K562 (cell line): ENCODE results near the gene EVPL. TPM values are rescaled to one million over a fixed set of nuclear protein-coding genes. Genes with fewer than 3 reads are reported as not detected.

Experiments used
- ATAC-seq: fragments of 200-7000 bp; cut with Tn5 transposase; 3 replicates; pipeline ENCODE4 v1.9.1; 2020; ENCODE audit warnings: moderate library complexity
- BruUV-seq: library from RNA; stranded (reverse); fragments of 400-500 nt; replicated peaks from 2 replicates; lab custom pipeline; 2021; lab: Mats Ljungman, UMichigan
- CTCF ChIA-PET: fragments of 300-600 bp; formaldehyde crosslinking; extraction: SDS; loops from one replicate; lab custom pipeline; 2021; ENCODE audit warnings: low intra/inter-chr PET ratio; lab: Yijun Ruan, JAX
- POLR2A ChIA-PET: fragments of 300-600, 350-650 bp; sonication (Branson Sonifier 250); formaldehyde crosslinking; extraction: SDS; loops from one replicate; lab custom pipeline; 2021; ENCODE audit warnings: antibody characterized with exemption, inconsistent platforms; lab: Yijun Ruan, JAX
- DNase-seq, 4 experiments: peaks; one replicate each; pipeline versions ENCODE4 v3.0.0 to v3.0.0-alpha.2; 2011 to 2018; ENCODE audit warnings: low spot score in 3 of 4, mixed read lengths in 3 of 4; ENCODE audit errors: extremely low read depth in 1 of 4
- FAIRE-seq: peaks from 2 replicates; lab custom pipeline; 2011; peaks lifted over from hg19 to GRCh38; lab: Jason Lieb, UNC
- H2AFZ ChIP-seq: 2 replicates; pipeline ENCODE4 v1.6.0; 2011; ENCODE audit warnings: low read depth, low read length, control low read depth, inconsistent platforms
- H3K27ac ChIP-seq: fragments of 200-600 bp; 3 replicates; pipeline ENCODE4 v1.8.0; 2011; ENCODE audit warnings: low read depth, mild to moderate bottlenecking, control low read depth, inconsistent platforms, low read length, moderate library complexity, mixed read lengths; ENCODE audit errors: extremely low read depth
- H3K27me3 ChIP-seq, 2 experiments: fragments of 300-600 bp in 1 of 2; 2 replicates in 1 of 2; 3 replicates in 1 of 2; pipeline versions ENCODE4 v1.6.0 to v1.8.0; 2011; ENCODE audit warnings: inconsistent platforms in 2 of 2, low read length in 2 of 2, mild to moderate bottlenecking in 1 of 2, mixed read lengths in 1 of 2, moderate library complexity in 1 of 2; ENCODE audit not compliant: control insufficient read depth in 2 of 2, insufficient read depth in 2 of 2
- H3K36me3 ChIP-seq: fragments of 300-600 bp; 3 replicates; pipeline ENCODE4 v1.8.0; 2011; ENCODE audit warnings: mild to moderate bottlenecking, low read length, inconsistent platforms; ENCODE audit not compliant: control insufficient read depth, insufficient read depth
- H3K4me1 ChIP-seq, 2 experiments: fragments of 200-600 bp in 1 of 2; replicated peaks in 1 of 2; 2 replicates in 1 of 2; 3 replicates in 1 of 2; pipeline versions ENCODE4 v1.5.1 to v1.8.0; 2011; ENCODE audit warnings: inconsistent platforms in 2 of 2, low read length in 2 of 2, mild to moderate bottlenecking in 1 of 2, mixed read lengths in 1 of 2, moderate library complexity in 1 of 2; ENCODE audit not compliant: control insufficient read depth in 2 of 2, insufficient read depth in 2 of 2
- H3K4me2 ChIP-seq: 2 replicates; pipeline ENCODE4 v1.6.1; 2011; ENCODE audit warnings: low read length, control low read depth, inconsistent platforms, mixed read lengths; ENCODE audit not compliant: insufficient read depth
- H3K4me3 ChIP-seq: fragments of 200-600 bp; sonication (generic), shearing (Covaris generic); 2 replicates; pipeline ENCODE4 v1.5.1; 2016; ENCODE audit warnings: control low read depth, inconsistent platforms
- H3K79me2 ChIP-seq: fragments of 200-600 bp; 3 replicates; pipeline ENCODE4 v1.8.0; 2011; ENCODE audit warnings: low read length, inconsistent platforms; ENCODE audit not compliant: control insufficient read depth, insufficient read depth
- H3K9ac ChIP-seq, 2 experiments: 2 replicates each; pipeline versions ENCODE4 v1.6.0 to v1.6.1; 2011; ENCODE audit warnings: low read depth in 2 of 2, low read length in 2 of 2, control low read depth in 1 of 2, inconsistent platforms in 1 of 2, mild to moderate bottlenecking in 1 of 2, mixed read lengths in 1 of 2; ENCODE audit not compliant: insufficient read depth in 1 of 2
- H3K9me1 ChIP-seq: one replicate; pipeline ENCODE4 v1.6.0; 2011; ENCODE audit warnings: inconsistent platforms, mild to moderate bottlenecking, low read length, moderate library complexity; ENCODE audit not compliant: control insufficient read depth, insufficient read depth
- H3K9me3 ChIP-seq: replicated peaks from 2 replicates; pipeline ENCODE4 v1.5.1; 2011; ENCODE audit warnings: low read depth, low read length, inconsistent platforms; ENCODE audit not compliant: control insufficient read depth, insufficient read depth
- H4K20me1 ChIP-seq: replicated peaks from 2 replicates; pipeline ENCODE4 v1.6.1; 2011; ENCODE audit warnings: low read length, inconsistent platforms, mixed read lengths; ENCODE audit not compliant: control insufficient read depth, insufficient read depth
- ASH1L ChIP-seq: fragments of 450-650 bp; IDR thresholded peaks from 2 replicates; pipeline ENCODE4 v1.6.1; 2018; ENCODE audit warnings: borderline replicate concordance, mild to moderate bottlenecking, low read depth; ENCODE audit not compliant: partially characterized antibody
- COPS2 ChIP-seq: fragments of 450-650 bp; conservative IDR thresholded peaks from 2 replicates; pipeline ENCODE4 v1.6.1; 2016; ENCODE audit warnings: mild to moderate bottlenecking, moderate library complexity
- ETV5 ChIP-seq: sonication (generic); formaldehyde crosslinking; IDR thresholded peaks from 2 replicates; pipeline ENCODE4 v1.4.0; 2020; ENCODE audit warnings: low read depth, mild to moderate bottlenecking, missing genetic modification reagents
- HDAC8 ChIP-seq: fragments of 450-650 bp; IDR thresholded peaks from 2 replicates; pipeline ENCODE4 v1.6.1; 2016; ENCODE audit warnings: mild to moderate bottlenecking, missing genetic modification characterization, moderate library complexity, missing compliant biosample characterization
- MEIS2 ChIP-seq: fragments of 450-650 bp; IDR thresholded peaks from 2 replicates; pipeline ENCODE4 v1.6.1; 2014; ENCODE audit warnings: mild to moderate bottlenecking; ENCODE audit not compliant: partially characterized antibody
- NRF1 ChIP-seq, 2 experiments: fragments of 450-650 bp; IDR thresholded peaks in 1 of 2; conservative IDR thresholded peaks in 1 of 2; 2 replicates each; pipeline ENCODE4 v1.6.1; 2014; ENCODE audit warnings: mild to moderate bottlenecking in 2 of 2
- PHF8 ChIP-seq: fragments of 200-600 bp; sonication (generic); IDR thresholded peaks from 2 replicates; pipeline ENCODE4 v1.6.1; 2012; ENCODE audit warnings: mixed run types, mild to moderate bottlenecking, inconsistent platforms, low read length, moderate library complexity, borderline replicate concordance
- RBM17 ChIP-seq: fragments of 200-400 bp; formaldehyde crosslinking; IDR thresholded peaks from 2 replicates; pipeline ENCODE4 v1.6.1; 2017; ENCODE audit warnings: low read depth, mild to moderate bottlenecking, low read length, borderline replicate concordance
- SLC30A9 ChIP-seq: fragments of 250-450 bp; sonication (Bioruptor Pico); IDR thresholded peaks from 2 replicates; pipeline ENCODE4 v1.8.0; 2022; ENCODE audit warnings: mild to moderate bottlenecking, moderate library complexity
- SOX6 ChIP-seq: fragments of 450-650 bp; IDR thresholded peaks from 2 replicates; pipeline ENCODE4 v1.6.1; 2014; ENCODE audit warnings: mild to moderate bottlenecking
- WGBS: fragments of 100-300 bp; shearing (Covaris generic); methylation state at CpG from one replicate; pipeline ENCODE4 v1.1.6; 2016; ENCODE audit warnings: low coverage, mixed read lengths; ENCODE audit not compliant: insufficient coverage; ENCODE audit errors: missing lambda C conversion rate; 5-methylcytosine and 5-hydroxymethylcytosine counted together
- in situ Hi-C: fragments of 300-500 bp; cut with MboI; formaldehyde crosslinking; loops from 4 replicates; pipeline ENCODE4 v1.15.0; 2018; ENCODE audit warnings: inconsistent platforms, mixed read lengths
- intact Hi-C: fragments of 100-400 bp; cut with micrococcal nuclease; formaldehyde crosslinking; loops from 2 replicates; pipeline ENCODE4 v1.14.2; 2022
- polyA plus RNA-seq, 8 experiments: library from polyadenylated mRNA; depleted of rRNA in 4 of 8; stranded (reverse) in 5 of 8; unstranded in 3 of 8; fragments of >200 nt; fragmentation: Nextera tagmentation in 2 of 8; fragmentation: Illumina TruSeq in 1 of 8; extraction: Ambion mirVana in 2 of 8; extraction: Trizol in 1 of 8; gene quantifications; 2 replicates each; pipeline versions ENCODE4 v1.2.1 to v1.2.3, GENCODE V29; 2011 to 2014; ENCODE audit warnings: inconsistent platforms in 1 of 8, missing spikeins in 1 of 8
- total RNA-seq, 7 experiments: library from RNA; depleted of rRNA in 6 of 7; stranded (reverse); fragments of >200 nt in 6 of 7; fragmentation: Illumina TruSeq in 2 of 7; extraction: Trizol in 2 of 7; gene quantifications; 2 replicates each; pipeline versions ENCODE4 v1.2.1 to v1.2.3, GENCODE V29; 2011 to 2021; ENCODE audit warnings: low replicate concordance in 1 of 7
- TF ChIP-seq, protein P1 (sequence below): fragments of 250-450 bp; sonication (Bioruptor Pico); IDR thresholded peaks from 2 replicates; pipeline ENCODE4 v1.4.0; 2020; ENCODE audit warnings: mild to moderate bottlenecking
- TF ChIP-seq, protein P2 (sequence below): fragments of 450-650 bp; formaldehyde crosslinking; IDR thresholded peaks from 2 replicates; pipeline ENCODE4 v1.4.0; 2020; ENCODE audit warnings: mild to moderate bottlenecking, moderate library complexity
- TF ChIP-seq, protein P3 (sequence below): fragments of 250-450 bp; sonication (Bioruptor Pico); IDR thresholded peaks from 2 replicates; pipeline ENCODE4 v1.4.0; 2020; ENCODE audit warnings: mild to moderate bottlenecking, moderate library complexity
- TF ChIP-seq, protein P4 (sequence below): fragments of 250-450 bp; sonication (Bioruptor Pico); IDR thresholded peaks from 2 replicates; pipeline ENCODE4 v1.8.0; 2021; ENCODE audit warnings: borderline replicate concordance, mild to moderate bottlenecking, moderate library complexity; ENCODE audit not compliant: poor library complexity, severe bottlenecking

EVPL gene
- total and polyA plus RNA-seq, 9 of the 15 experiments (the other 6 are each of a cell fraction or from before 2014, with no cell fraction given) = 0.08 to 0.18 (median 0.16) TPM; not detected in 5

DNA sequence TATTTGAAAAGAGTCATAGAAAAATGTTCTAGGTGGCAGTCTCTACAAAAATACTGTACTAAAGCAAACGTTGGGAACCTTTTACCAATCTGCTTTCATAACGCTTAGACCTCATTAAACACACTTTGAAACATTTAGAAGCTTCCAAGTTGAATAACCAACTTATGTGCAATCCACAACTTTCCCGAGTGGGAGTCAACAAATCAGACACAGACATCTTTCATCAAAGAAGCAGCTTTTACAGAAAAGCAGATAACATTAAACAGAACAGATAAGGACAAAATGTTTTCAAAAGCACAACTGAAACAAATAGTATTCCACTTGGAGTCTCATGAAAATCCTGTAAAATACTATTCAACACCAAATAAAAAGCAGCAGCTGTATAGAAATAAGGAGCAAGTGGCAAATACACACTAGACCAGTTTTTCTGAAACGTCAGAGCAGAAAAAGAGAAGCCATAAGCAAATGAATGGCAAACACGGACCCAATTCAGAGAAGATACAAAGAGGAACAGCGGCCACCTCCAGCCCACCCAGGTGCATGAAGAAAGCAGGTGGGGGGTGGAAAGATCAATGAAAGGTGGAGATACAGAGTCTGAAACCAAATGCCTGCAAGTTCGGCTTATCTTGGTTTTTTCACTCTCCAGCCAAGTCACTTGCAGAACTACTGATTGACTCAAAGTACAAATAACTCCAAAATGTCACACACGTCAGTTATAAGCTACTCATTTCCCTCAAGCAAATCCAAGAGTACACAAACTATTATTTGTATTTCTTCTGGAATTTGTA, 67.9 kb downstream of the EVPL start:
- H3K4me2 ChIP-seq = no peak overlapping the region
- CTCF ChIA-PET = no interaction called here
- TF ChIP-seq ASH1L = no peak
- TF ChIP-seq, protein P1, sequence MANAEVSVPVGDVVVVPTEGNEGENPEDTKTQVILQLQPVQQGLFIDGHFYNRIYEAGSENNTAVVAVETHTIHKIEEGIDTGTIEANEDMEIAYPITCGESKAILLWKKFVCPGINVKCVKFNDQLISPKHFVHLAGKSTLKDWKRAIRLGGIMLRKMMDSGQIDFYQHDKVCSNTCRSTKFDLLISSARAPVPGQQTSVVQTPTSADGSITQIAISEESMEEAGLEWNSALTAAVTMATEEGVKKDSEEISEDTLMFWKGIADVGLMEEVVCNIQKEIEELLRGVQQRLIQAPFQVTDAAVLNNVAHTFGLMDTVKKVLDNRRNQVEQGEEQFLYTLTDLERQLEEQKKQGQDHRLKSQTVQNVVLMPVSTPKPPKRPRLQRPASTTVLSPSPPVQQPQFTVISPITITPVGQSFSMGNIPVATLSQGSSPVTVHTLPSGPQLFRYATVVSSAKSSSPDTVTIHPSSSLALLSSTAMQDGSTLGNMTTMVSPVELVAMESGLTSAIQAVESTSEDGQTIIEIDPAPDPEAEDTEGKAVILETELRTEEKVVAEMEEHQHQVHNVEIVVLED (CRISPR knock-in tag) = no peak
- TF ChIP-seq HDAC8 (tag) = no peak
- TF ChIP-seq COPS2 = no peak
- no peak for TF ChIP-seq ETV5 (CRISPR knock-in tag)
- TF ChIP-seq MEIS2 = peak; percentile 13
- TF ChIP-seq, protein P2, sequence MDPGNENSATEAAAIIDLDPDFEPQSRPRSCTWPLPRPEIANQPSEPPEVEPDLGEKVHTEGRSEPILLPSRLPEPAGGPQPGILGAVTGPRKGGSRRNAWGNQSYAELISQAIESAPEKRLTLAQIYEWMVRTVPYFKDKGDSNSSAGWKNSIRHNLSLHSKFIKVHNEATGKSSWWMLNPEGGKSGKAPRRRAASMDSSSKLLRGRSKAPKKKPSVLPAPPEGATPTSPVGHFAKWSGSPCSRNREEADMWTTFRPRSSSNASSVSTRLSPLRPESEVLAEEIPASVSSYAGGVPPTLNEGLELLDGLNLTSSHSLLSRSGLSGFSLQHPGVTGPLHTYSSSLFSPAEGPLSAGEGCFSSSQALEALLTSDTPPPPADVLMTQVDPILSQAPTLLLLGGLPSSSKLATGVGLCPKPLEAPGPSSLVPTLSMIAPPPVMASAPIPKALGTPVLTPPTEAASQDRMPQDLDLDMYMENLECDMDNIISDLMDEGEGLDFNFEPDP (CRISPR knock-in tag) = no peak
- no peak for TF ChIP-seq SOX6
- no peak for TF ChIP-seq RBM17
- TF ChIP-seq SLC30A9 (CRISPR knock-in tag) = no peak
- TF ChIP-seq, protein P3, sequence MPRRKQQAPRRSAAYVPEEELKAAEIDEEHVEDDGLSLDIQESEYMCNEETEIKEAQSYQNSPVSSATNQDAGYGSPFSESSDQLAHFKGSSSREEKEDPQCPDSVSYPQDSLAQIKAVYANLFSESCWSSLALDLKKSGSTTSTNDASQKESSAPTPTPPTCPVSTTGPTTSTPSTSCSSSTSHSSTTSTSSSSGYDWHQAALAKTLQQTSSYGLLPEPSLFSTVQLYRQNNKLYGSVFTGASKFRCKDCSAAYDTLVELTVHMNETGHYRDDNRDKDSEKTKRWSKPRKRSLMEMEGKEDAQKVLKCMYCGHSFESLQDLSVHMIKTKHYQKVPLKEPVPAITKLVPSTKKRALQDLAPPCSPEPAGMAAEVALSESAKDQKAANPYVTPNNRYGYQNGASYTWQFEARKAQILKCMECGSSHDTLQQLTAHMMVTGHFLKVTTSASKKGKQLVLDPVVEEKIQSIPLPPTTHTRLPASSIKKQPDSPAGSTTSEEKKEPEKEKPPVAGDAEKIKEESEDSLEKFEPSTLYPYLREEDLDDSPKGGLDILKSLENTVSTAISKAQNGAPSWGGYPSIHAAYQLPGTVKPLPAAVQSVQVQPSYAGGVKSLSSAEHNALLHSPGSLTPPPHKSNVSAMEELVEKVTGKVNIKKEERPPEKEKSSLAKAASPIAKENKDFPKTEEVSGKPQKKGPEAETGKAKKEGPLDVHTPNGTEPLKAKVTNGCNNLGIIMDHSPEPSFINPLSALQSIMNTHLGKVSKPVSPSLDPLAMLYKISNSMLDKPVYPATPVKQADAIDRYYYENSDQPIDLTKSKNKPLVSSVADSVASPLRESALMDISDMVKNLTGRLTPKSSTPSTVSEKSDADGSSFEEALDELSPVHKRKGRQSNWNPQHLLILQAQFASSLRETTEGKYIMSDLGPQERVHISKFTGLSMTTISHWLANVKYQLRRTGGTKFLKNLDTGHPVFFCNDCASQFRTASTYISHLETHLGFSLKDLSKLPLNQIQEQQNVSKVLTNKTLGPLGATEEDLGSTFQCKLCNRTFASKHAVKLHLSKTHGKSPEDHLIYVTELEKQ (CRISPR knock-in tag) = no peak
- TF ChIP-seq, protein P4, sequence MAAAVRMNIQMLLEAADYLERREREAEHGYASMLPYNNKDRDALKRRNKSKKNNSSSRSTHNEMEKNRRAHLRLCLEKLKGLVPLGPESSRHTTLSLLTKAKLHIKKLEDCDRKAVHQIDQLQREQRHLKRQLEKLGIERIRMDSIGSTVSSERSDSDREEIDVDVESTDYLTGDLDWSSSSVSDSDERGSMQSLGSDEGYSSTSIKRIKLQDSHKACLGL (CRISPR knock-in tag) = no peak
- TF ChIP-seq NRF1 (conservative IDR thresholded peaks at IDR 0.05 in 1 of 2, IDR thresholded peaks at IDR 0.05 in 1 of 2) = no peak
- no peak for TF ChIP-seq PHF8

More for the DNA sequence above, 67.9 kb downstream of the EVPL start:
- H3K36me3 ChIP-seq = peaks cover 16% of the 10 kb centered on the region; the same call in 2 of the 3 replicates
- DNase-seq (no peak), FAIRE-seq (peak; percentile 55), ATAC-seq (peak; percentile 57)
- 10% methylated on average over 8 of the region's 8 CpGs for WGBS
- intact Hi-C loops = no loop called here
- H3K4me3 ChIP-seq = no peak overlapping the region
- H3K79me2 ChIP-seq = no peaks in the 10 kb centered on the region
- H3K27me3 ChIP-seq = no peaks in the 10 kb centered on the region
- peaks cover 3 to 14% of the 10 kb centered on the region in 2 experiments; a peak in 4 of 5 replicates for H3K4me1 ChIP-seq
- H4K20me1 ChIP-seq = no peaks in the 10 kb centered on the region
- no peaks in the 10 kb centered on the region for H3K9me3 ChIP-seq
- in situ Hi-C loops = no loop called here
- H3K9me1 ChIP-seq = no peaks in the 10 kb centered on the region
- BruUV-seq = no TSS peak
- H2AFZ ChIP-seq = no peak overlapping the region
- POLR2A ChIA-PET = interaction anchor here (1.4 to 2.1 kb wide), 6 partner anchors 9 to 20 kb away, joined by 3 to 6 read pairs (median 4); partner anchors contain the start of genes ACOX1, FBF1 and TEN1
- H3K9ac ChIP-seq = no peak overlapping the region
- no peak overlapping the region for H3K27ac ChIP-seq
